Measurements from ENCODE around the gene CES1.
"Not testable (repeated sequence)": the region's sequence is repeated elsewhere in the genome, so short reads cannot be mapped to it uniquely, and the experiment has no call there.

CES1 gene

GRCh38 chr16:55760310-55761001, 72.4 kb downstream of the CES1 start:
- no peak for TF ChIP-seq CTCF (IDR thresholded peaks at IDR 0.05; ENCODE audit: low read depth, low read length)
- peak overlapping the region in 1 of 2 donors; percentile 27 for H3K4me3 ChIP-seq (replicated peaks in 1 of 2; ENCODE audit: low read depth in 2 of 2, low read length in 2 of 2)
- DNase-seq (ENCODE audit: low read depth in 2 of 2): peak in 1 of 2 donors; percentile 30

- not testable (repeated sequence) for H3K4me3 ChIP-seq (replicated peaks in 1 of 2; ENCODE audit: low read depth in 2 of 2, low read length in 2 of 2); DNase-seq (ENCODE audit: low read depth in 2 of 2)
Measured at GRCh38 chr16:55759965-55760309, 73.0 kb downstream of the CES1 start.

DNA sequence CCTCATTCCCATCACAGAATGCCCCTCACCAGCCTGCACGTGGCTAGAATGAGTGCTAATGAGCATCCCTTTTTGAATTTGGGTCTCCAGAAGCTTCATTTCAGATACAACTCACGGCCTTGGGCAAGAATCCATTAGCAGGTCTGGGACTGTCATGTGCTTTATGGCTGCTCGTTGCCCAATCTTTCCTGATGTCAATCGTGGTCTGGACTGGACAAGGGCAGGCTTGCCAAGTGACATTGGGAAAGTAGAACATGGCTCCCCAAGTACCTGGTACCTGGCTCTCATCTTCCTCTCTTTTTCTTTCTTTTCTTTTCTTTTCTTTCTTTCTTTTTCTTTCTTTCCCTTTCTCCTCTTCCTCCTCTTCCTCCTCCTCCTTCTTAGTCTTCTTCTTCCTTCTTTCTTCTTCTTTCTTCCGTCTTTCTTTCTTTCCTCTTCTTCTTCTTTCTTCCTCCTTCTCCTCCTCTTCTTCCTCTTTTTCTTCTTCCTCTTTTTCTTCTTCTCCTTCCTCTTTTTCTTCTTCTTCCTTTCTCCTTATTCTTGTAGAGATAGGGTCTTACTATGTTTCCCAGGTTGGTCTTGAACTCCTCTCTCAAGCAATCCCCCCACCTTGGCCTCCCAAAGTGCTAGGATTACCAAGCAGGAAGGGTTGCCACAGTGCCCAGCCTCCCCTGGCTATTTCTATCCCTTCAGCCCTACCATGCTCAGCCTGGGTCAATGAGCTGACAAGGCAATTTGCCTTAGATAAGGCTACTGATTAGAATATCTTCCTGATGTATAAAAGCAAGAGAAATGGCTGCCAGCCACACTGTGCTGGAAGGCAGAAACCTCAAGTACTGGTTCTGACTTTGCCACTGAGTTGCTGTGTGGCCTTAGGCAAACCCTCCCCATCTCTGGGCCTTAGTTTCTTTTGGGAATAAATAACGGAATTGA, 75.0 kb downstream of the CES1 start:
- not testable (repeated sequence) for H3K4me3 ChIP-seq (replicated peaks in 1 of 2; ENCODE audit: low read depth in 2 of 2, low read length in 2 of 2); DNase-seq (ENCODE audit: low read depth in 2 of 2)

DNA sequence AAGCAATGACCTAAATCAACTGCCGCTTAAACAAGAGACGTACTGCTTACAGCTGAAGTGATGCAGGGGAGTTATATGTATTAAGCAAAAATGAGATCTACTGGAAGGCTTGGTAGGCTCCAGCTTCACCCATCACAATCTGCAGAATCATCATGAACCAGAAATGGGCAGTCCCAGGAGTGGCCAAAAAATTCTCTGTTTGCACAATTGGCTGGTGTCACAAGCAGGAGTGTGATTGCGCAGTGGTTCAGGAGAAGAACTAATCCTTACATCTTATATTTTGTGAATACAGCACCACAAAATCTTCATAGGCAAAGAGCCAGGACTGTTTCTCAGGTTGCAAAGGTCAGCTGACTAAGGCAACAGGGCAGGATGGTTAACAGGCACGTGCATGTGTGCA, 75.9 kb downstream of the CES1 start:
- DNase-seq (ENCODE audit: low read depth in 2 of 2): no peak
- no peak for TF ChIP-seq CTCF (IDR thresholded peaks at IDR 0.05; ENCODE audit: low read depth, low read length)
- no peak overlapping the region for H3K4me3 ChIP-seq (replicated peaks in 1 of 2; ENCODE audit: low read depth in 2 of 2, low read length in 2 of 2)

DNA sequence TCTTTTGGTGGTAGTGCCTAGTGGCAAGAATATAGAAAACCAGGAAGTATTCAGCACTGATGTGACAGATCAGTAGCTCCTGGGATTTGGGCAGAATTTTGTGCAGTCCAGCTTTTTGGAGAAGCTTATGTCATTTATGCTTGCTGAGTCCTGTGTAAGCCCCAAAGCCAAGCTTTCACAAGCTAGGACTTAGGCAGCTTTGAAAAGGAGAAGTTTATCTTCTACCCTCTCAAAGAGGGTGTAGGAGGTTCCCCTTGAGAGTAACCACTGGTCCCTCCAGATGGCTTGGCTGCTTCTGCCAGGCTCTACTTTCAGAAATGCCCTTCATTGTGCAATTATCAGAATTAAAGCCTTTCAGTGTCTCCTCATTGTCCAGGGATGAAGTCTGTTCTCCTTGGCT, 78.8 kb downstream of the CES1 start:
- DNase-seq (ENCODE audit: low read depth in 2 of 2): no peak
- H3K4me3 ChIP-seq (replicated peaks in 1 of 2; ENCODE audit: low read depth in 2 of 2, low read length in 2 of 2): no peak overlapping the region
- no peak for TF ChIP-seq CTCF (IDR thresholded peaks at IDR 0.05; ENCODE audit: low read depth, low read length)

DNA sequence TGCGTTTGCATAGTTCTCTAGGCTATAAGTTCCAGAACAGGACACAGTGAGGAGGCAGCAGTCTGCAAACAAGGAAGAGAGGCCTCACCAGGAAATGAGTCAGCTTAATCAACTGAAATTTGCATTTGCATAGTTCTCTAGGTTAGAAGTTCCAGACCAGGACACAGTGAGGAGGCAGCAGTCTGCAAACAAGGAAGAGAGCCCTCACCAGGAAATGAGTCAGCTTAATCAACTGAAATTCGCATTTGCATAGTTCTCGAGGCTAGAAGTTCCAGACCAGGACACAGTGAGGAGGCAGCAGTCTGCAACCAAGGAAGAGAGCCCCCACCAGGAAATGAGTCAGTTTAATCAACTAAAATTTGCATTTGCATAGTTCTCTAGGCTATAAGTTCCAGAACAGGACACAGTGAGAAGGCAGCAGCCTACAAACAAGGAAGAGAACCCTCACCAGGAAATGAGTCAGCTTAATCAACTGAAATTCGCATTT, 79.7 kb downstream of the CES1 start:
- peak; percentile 6 to 41 for DNase-seq (ENCODE audit: low read depth in 2 of 2)
- H3K4me3 ChIP-seq (replicated peaks in 1 of 2; ENCODE audit: low read depth in 2 of 2, low read length in 2 of 2): not testable (repeated sequence)
